NCI-H187 (cell line): ENCODE results near the gene RRBP1.

Source experiments
- DNase-seq, 2 experiments: peaks; one replicate each; lab custom pipeline; 2025; lab: John Stamatoyannopoulos, UW

The RRBP1 gene

DNA sequence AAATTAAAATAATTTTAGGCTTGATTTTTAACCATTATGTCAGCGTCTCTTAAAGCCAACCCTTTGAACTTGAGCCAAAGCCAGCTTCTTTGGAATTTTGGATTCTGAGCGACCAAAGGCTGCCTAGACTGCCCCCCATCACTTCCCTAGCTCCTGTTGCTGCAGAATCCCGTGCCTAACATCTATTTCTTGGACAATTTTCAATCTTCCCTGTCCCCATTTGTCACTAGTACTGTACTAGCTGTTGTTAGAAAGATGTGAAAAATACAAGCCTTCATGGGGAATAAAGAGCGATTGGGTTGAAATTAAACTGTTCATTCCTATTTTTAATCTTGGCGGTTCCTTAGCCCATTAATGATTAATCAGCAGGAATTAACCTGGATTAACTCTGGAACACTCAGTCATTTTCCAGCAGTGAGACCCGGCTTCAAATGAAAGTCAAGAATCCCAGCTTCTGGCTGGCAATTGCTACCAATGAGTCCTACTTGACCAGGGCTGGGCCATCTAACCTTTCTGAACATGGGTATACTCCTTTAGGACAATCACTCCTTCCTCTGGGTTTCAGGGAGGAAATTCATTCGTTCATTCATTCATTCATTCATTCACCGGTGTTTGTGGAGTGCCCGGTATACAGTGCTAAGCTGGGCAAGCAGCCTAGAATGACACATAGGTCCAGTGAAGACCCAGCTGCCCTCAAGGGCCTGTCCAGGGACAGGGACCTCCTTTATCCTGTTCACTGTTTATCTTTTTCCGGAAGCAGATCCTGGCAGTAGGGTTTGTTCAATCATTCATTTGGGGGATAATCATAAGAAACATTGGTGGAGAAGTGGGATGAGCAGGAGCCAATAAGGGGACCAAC, 1.4 kb upstream of the RRBP1 start:
- no peak for DNase-seq

GRCh38 chr20:17682889-17683198, 802 bp upstream of the RRBP1 start:
- DNase-seq = no peak

DNA sequence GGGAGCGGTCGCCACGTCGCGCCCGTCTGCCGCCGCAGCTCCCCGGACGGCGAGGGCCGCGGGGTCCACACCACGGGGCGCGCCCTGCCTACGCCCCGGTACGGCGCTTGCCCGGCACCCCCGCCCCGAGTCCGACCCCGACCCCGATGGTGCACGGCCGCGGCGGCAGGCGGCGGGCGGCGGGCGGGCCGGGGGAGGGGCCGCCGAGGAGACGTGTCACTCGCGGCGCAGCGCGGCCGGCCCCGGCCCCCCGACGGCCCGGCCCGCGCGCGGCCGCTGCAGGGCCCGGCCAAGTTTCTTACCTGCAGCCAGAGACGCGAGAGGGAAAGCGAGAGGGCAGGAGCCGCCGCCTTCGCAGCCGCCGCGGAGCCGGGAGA, 328 bp downstream of the RRBP1 start:
- DNase-seq = no peak

GRCh38 chr20:17680836-17681725, 961 bp downstream of the RRBP1 start:
- peak in 1 of 2 experiments; percentile 14 for DNase-seq

GRCh38 chr20:17679941-17680835, 1.9 kb downstream of the RRBP1 start:
- no peak for DNase-seq

- no peak for DNase-seq
These were observed 3.2 kb downstream of the RRBP1 start for GRCh38 chr20:17678886-17679285.

DNA sequence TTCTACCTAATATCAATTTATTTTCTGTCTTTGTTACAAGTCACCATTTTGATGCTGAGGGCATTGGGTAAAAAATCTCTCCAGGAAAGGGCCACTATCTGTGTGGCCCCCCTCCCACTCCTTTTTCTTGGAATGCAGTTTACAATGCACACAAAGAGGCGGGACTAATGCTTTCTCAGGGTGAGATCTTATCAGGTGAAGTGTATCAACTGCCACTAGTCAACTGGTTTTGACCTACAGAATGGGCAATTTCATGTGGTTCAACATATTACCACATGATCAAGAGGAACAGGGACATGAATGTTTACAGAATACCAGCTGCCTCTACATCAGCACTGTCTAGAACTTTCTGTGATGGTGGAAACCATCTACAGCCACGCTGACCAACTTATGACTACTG, 3.7 kb downstream of the RRBP1 start:
- DNase-seq = no peak

GRCh38 chr20:17676942-17677341, 5.1 kb downstream of the RRBP1 start:
- no peak for DNase-seq

DNA sequence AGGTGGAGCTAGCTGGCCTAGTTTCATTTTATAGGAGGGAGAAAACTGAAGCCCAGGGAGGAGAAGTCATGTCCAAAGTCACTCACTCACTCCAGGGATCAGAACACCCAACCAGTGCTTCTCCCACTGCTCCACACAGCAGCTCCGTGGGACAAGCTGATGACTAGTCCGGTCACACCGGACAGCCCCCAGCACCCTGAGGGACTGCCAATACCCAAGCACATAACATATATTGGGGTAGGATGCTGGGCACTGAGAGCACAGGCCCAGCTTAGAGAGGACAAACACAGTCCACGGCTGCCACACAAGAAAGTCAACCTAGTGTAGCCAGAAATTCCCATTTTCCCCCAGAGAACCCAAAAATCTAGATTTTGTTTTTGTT, 5.7 kb downstream of the RRBP1 start:
- no peak for DNase-seq

DNA sequence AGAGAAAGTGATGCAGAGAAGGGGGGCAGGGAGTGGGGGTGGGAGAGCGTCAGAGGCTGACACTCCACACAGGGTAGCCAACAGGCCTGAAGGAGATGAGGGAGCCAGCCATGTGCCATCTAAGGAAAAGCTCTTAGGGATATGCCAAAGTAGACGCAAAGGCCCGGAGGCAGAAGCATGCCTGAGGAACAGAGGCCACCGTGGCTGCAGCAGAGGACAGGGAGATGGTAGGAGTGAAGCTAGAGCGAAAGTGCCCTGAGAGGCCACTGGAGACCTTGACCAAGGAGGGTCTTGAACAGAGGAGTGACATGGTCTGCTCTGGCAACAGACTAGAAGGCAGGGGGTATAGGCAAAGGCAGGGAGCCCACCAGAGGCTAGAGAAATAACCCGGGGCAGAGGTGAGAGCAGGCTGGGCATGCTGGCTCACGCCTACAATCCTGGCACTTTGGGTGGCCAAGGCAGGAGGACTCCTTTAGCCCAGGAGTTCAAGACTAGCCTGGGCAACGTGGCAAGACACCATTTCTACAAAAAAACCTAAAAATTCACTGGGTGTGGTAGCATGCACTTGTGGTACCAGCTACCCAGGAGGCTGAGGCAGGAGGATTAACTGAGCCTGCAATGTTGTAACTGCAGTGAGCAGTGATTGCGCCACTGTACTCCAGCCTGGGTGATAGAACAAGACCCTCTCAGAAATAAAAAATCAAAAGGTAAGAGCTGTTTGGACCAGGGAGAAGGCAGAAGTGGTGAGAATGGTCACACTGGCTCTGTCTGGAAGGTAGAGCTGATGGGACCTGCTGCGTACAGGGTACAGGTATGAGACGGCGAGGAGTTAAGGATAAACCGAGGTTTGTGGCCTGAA, 6.3 kb downstream of the RRBP1 start:
- no peak for DNase-seq

DNA sequence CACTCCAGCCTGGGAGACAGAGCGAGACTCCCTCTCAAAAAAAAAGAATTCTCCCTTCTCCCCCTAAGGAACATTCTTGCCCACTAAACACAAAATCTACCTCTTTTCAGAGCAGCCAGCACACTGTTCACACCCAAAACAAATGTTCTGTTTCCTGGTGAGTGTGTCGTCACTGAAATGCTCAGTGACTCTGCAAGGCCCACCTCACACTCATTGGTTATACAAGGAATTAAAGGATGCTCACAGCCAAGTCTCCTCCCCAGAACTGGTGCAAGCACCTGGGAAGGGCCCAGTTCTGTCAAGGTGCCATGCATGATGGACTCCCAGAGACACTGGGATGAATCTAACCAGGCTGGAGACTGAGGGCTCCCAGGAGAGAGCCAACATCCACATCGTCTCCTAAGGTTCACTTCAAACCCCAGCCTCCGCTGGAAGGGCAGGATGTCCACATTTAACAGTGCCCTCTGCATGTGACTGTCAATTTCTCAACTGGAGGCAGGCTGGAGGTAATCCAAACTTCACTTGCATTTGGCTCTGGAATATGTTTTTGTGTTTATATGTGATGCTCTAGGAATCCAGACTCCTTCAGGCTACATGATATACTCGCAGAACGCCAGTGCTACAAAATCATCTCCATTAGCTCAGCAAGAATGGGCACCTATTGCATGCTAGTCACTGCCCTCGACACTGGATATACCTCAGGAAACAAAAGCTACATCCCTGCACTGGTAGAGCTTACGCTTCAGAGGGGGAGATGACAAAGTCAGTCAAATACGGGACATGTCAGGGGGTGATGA, 7.1 kb downstream of the RRBP1 start:
- no peak for DNase-seq

DNA sequence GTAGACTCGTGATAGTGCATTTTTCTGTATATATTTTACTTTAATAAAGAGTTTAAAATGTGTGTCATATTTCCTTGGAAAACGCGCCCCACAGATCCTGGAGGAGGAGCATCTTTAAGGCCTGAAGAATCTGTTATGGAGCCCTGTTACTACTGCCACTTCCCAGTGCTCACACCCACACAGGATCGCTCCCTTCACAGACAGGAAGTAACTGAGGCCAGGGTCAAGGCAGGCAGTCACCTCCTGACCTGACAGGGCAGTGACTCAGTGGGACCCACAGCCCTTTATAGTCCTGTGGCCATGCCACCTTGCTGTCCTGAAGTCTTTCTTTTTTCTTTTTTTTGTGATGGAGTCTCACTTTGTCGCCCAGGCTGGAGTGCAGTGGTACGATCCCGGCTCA, 9.0 kb downstream of the RRBP1 start:
- no peak for DNase-seq

DNA sequence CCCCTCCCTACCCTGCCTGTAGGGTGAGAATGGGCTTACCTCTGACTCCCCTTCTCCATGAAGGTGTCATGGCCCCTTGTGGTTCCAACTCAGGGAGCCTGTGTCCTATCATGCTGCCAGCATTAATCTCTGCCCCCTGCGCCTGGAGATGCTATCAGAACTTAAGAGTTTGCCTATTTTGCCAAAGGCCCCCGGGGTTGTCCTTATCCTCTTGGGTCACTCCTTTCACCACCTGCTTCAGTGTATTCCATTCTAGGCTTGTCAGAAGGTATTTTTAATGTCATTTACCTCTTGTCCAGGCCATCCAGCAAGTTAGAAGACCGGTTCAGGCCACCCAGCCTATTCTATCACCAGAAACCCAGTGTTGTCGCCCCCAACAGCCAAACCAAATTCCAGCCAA, 10.5 kb downstream of the RRBP1 start:
- DNase-seq = no peak

DNA sequence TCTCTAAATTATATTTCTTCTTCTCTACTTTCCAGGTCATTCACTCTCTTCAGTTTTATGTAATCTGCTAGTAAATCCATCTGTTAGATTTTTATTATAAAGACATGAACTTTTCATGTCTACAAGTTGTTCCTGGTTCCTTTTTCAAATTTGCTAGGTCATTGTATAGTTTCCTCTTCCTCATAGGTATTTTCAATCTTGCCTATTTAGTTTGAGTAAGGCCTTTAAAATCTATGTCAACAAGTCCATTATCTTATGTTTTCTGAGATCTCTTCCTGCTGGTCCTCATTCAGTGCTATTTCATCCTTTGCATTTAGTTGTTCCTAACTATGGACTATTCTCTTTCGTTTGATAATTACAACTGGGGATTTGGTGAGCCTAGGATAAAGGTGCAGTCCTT, 11.0 kb downstream of the RRBP1 start:
- no peak for DNase-seq

DNA sequence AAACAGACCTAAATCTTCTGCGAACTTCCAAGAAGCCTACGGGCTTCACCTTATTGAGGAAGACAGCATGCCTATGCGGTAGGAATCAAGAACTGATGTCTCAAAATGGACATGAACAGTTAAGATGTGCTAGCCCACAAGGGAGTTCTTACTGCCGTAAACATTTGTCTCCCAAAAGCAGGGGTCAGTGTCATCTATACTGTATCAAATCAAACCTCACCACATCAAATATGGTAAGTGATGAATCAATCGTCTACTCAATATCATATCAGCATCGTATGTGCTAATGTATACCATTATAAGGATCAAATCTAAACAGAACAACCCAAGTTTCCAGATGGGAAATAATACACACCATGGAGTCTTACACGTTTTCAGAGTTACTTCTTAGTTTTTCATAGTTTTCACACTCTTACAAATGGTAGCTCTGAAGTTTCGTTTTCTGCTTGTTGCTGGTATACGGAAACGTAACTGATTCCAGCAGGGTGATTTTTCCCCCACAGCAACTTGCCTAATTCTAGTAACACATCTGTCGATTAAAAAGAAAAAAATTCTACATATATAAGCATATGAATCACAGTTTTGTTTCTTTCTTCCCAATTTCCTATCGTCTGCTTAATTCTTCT, 12.6 kb downstream of the RRBP1 start:
- no peak for DNase-seq

DNA sequence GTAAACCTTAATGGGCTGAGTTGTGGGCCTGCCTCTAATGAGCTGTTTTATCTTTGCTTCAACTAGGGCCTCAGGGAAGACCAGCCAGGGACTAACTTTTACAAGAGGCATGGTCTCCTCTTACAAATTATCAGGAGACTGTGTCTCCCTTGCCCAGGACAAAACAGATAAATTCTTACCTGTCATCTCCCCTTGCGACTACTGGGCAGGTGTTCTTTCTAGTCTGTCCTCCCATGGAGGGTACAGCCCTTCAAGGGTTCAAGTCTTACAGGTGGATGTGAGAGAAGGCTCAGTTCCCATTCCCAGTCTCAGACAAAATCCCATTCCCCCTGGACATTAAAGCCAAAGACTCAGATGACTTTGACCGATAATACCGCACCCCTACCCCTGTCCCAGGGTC, 13.6 kb downstream of the RRBP1 start:
- DNase-seq = no peak

DNA sequence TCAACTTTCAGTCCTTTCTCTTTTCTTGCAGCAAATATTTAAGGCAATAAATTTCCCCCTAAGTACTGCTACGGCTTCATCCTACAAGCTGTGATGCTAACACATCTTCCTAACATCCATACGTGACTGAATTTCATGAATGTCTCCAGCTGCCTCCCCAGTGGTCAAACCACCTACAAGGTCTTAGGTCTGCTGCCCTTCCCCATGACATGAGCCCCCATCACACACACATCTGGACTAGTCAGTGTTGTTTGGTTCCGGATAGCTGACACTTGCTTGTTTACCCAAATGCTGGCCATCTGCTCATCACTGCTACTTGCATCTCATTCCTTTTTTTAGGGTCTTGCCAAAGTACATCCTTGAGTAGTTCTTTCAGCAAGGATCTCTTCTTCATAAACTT, 14.6 kb downstream of the RRBP1 start:
- DNase-seq = no peak

- no peak for DNase-seq
These were observed 15.6 kb downstream of the RRBP1 start for GRCh38 chr20:17666481-17666880.

DNA sequence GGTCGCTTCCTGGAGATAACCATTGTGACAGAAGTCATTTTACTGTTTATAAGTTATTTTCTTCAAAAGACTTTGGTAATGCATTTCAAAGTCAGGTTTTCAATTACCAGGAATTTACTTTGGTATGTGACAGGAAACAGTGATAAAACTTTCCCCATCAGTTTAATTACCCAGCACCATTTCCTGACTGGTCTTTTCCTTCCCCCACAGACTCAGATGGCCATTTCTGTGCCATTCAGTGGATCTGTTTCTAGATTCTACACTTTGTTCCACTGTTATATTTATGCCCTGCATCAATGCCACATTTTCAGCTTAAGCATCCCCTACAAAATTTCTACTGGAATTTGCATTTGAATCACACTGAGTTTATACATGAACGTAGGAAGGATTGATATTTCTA, 16.3 kb downstream of the RRBP1 start:
- no peak for DNase-seq

DNA sequence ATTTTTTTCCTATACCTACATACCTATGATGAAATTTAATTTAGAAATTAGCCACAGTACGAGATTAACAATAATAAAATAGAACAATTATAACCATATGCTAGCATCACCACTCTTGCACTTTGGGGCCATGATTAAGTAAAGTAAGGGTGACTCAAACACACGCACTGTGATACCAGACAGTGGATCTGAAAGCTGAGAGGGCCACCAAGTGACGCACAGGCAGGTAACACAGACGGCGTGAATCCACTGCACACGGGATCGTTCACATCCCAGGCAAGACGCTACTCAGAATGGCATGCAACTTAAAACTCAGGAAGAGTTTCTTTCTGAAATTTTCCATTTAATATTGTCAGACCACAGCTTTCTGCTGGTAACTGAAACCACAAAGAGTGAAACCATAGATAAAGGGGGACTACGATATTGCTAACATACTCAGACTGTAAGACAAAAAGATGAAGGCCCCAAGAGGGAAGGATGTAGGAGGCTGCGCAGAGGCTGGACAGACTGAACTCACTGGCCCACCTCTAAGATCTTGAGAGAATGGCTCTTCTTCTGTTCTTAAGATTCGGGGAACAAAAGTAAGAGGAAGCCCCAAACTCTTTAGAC, 17.9 kb downstream of the RRBP1 start:
- DNase-seq = no peak
